Measurements from ENCODE around the gene IL15. TPM values are rescaled to one million over a fixed set of nuclear protein-coding genes. Genes with fewer than 3 reads are reported as not detected.
"Not testable (repeated sequence)": the region's sequence is repeated elsewhere in the genome, so short reads cannot be mapped to it uniquely, and the experiment has no call there.

Gene IL15
- total RNA-seq, 2 donors from 2014 or later = 2.0 to 4.2 TPM

DNA sequence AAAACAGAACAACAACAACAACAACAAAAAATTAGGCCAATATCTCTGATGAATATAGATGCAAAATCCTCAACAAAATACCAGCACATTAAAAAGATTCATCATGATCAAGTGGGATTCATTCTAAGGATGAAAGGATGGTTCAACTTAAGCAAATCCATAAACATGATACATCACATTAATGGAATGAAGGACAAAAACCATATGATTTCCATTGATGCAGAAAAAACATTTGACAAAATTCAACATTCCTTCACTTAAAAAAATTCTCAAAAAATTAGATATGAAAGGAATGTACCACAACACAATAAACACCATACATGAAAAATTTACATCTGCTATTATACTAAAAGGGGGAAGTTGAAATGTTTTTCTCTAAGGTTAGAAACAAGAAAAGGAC lies 103.3 kb downstream of the IL15 start:
- DNase-seq (ENCODE audit: low spot score) = no peak
- no peaks in the 10 kb centered on the region for H3K4me1 ChIP-seq
- peaks cover 0 to 35% of the 10 kb centered on the region in 2 donors for H3K9me3 ChIP-seq
- no peak overlapping the region for H3K27ac ChIP-seq
- no peak for TF ChIP-seq CTCF (IDR thresholded peaks at IDR 0.05)
- H3K36me3 ChIP-seq = no peaks in the 10 kb centered on the region
- H3K27me3 ChIP-seq = no peaks in the 10 kb centered on the region
- H3K4me3 ChIP-seq = no peak overlapping the region

DNA sequence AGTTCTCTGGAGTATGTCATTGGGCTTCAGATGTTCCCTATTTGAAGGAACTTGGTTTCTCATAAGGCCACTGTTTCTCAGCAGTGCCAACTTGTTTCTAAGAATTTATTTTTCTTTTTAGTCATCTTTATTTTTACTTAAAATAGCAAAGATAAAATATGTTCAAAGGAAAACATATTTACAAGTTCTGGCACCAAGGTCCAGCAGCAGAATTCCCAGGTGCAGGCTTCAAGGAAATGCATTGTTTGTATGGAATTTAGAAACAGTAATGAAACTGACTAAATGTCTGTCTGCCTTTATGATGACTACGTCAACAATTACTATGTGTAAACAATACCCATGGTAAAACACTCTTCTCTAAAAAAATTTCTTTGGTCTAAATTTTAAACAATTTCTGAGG lies 109.6 kb downstream of the IL15 start:
- Histone ChIP-seq H3K27me3 (no peaks in the 10 kb centered on the region), H3K4me3 (no peak overlapping the region)
- DNase-seq (ENCODE audit: low spot score) = no peak

GRCh38 chr4:141751806-141752205 lies 115.4 kb downstream of the IL15 start:
- not testable (repeated sequence) for H3K4me3 ChIP-seq; H3K4me1 ChIP-seq; H3K27ac ChIP-seq; H3K36me3 ChIP-seq; H3K9me3 ChIP-seq; DNase-seq (ENCODE audit: low spot score); H3K27me3 ChIP-seq

More for the DNA sequence above, 109.6 kb downstream of the IL15 start:
- H3K9me3 ChIP-seq = peaks cover 0 to 5% of the 10 kb centered on the region in 2 donors
- H3K27ac ChIP-seq = no peak overlapping the region
- no peaks in the 10 kb centered on the region for H3K36me3 ChIP-seq
- no peak for TF ChIP-seq CTCF (IDR thresholded peaks at IDR 0.05)
- H3K4me1 ChIP-seq = no peaks in the 10 kb centered on the region

- TF ChIP-seq CTCF (IDR thresholded peaks at IDR 0.05) = no peak
- no peak overlapping the region for H3K27ac ChIP-seq
- no peaks in the 10 kb centered on the region for H3K36me3 ChIP-seq
- peaks cover 0 to 6% of the 10 kb centered on the region in 2 donors for H3K4me1 ChIP-seq
- no peak for DNase-seq (ENCODE audit: low spot score)
- H3K9me3 ChIP-seq = no peaks in the 10 kb centered on the region
- no peak overlapping the region for H3K4me3 ChIP-seq
- no peaks in the 10 kb centered on the region for H3K27me3 ChIP-seq
These were observed 120.9 kb downstream of the IL15 start for GRCh38 chr4:141757287-141757686.

DNA sequence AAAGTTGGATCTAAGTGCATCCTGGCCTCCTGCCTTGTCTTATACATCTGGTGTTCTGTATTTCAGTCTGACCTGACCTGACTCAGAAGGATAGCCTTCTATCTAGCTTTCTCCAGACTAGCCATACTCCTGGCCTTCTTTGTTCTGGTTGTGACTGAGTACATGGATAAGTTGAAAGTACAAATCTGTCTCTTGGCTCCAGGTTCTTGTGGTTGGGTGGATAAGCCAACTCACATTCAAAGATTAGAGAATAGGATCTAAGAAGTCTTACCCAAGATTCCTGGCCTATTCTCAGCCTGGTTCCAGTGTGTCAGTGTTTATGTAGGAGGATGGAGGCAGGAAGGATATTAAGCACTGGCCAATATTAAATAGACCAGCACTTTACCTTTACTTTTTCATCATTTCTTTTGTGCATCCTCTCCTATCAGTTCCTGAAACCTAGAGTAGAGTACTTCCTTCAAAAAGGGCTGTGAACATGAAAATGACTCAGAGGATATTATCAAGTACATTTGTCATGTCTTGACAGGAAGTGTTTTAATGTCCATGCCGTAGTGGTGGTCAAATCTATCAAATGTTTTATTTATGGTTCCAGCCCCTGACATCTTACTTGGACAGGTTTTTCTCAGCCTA lies 123.5 kb downstream of the IL15 start:
- Histone ChIP-seq H3K27me3 (no peaks in the 10 kb centered on the region), H3K4me1 (peaks cover 0 to 6% of the 10 kb centered on the region in 2 donors), H3K4me3 (no peak overlapping the region), H3K36me3 (no peaks in the 10 kb centered on the region), H3K9me3 (no peaks in the 10 kb centered on the region), H3K27ac (no peak overlapping the region)
- DNase-seq (ENCODE audit: low spot score) = no peak
- TF ChIP-seq CTCF (IDR thresholded peaks at IDR 0.05) = no peak

- Histone ChIP-seq H3K27me3 (no peaks in the 10 kb centered on the region), H3K27ac (no peak overlapping the region), H3K9me3 (no peaks in the 10 kb centered on the region), H3K36me3 (no peaks in the 10 kb centered on the region), H3K4me1 (peaks cover 0 to 6% of the 10 kb centered on the region in 2 donors), H3K4me3 (no peak overlapping the region)
- no peak for DNase-seq (ENCODE audit: low spot score)
- no peak for TF ChIP-seq CTCF (IDR thresholded peaks at IDR 0.05)
These were observed 125.5 kb downstream of the IL15 start for GRCh38 chr4:141761926-141762325.

All from right atrium auricular region (tissue), 2 donors.